NCI-H446 treated with DMSO at 0.1 percent for 48 hours (cell line): ENCODE measurements around the gene LY9.

Experiments used
- DNase-seq: peaks from one replicate; lab custom pipeline; 2025; lab: John Stamatoyannopoulos, UW

LY9 gene, protein sequence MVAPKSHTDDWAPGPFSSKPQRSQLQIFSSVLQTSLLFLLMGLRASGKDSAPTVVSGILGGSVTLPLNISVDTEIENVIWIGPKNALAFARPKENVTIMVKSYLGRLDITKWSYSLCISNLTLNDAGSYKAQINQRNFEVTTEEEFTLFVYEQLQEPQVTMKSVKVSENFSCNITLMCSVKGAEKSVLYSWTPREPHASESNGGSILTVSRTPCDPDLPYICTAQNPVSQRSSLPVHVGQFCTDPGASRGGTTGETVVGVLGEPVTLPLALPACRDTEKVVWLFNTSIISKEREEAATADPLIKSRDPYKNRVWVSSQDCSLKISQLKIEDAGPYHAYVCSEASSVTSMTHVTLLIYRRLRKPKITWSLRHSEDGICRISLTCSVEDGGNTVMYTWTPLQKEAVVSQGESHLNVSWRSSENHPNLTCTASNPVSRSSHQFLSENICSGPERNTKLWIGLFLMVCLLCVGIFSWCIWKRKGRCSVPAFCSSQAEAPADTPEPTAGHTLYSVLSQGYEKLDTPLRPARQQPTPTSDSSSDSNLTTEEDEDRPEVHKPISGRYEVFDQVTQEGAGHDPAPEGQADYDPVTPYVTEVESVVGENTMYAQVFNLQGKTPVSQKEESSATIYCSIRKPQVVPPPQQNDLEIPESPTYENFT

DNA sequence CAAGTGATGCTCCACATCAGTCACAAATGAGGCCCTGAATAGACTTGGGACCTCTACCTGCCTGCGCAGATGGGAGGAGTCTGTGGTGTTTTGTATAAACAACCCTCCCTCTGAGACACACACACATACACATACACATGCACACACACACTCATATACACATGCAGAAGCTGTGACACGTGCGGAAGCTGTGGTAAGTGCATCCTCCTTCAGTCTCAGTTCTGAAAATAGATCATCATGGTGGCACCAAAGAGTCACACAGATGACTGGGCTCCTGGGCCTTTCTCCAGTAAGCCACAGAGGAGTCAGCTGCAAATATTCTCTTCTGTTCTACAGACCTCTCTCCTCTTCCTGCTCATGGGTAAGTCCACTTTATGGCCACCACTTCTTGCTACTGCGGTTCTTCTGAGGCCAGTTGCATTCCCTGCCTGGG lies at the start of gene LY9:
Gene LY9, plus strand, starts transcription at position 224 of the 433 bp plus-strand sequence. Its CDS starts 14 bp downstream, at position 238.
- DNase-seq = no peak

DNA sequence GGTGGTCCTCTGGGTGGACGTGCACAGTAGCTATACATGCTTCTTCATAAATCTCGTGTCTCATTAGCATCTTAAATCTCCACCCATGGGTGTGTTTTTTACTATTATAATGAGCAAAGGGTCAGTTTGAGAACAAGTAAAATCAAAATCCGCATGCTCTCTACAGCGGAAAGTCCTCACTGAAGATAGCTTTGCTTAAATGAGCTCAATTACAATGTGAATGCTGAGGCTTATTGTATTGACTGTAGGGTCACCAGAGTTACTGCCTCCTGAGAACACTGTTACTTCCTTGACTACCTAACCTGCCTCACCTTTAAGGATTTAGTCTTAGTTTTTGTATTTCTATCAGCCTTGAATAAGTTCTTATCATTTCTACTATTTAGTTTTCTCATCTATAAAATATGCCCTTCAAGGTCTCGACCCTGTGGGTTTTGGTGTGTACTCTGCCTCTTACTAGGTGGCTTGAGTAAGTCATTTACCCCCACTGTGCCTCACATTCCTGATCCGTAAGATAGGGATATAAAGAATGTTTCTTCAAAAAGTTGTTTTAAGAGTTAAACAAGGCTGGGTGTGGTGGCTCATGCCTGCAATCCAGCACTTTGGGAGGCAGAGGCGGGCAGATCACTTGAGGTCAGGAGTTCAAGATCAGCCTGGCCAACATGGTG lies 49.0 kb upstream of the LY9 start:
- no peak for DNase-seq

DNA sequence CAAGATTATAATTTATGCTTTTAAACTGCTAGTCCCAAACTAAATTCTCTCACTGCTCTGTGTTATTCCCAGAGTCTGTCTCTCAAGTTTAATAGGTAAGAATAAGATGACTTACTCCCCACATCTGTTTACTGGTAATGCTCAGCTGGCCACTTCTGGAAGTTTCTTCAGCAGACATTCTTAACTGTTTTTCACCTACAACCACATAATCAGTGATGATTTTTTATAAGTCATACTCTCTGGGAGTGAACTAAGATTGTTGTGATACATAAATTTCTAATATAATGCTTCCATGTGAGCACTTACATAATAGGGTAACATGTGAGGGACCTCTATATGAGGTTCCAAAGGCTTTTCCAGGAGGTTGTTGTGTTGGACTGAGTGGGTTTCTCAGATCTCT lies 48.3 kb upstream of the LY9 start:
- no peak for DNase-seq

DNA sequence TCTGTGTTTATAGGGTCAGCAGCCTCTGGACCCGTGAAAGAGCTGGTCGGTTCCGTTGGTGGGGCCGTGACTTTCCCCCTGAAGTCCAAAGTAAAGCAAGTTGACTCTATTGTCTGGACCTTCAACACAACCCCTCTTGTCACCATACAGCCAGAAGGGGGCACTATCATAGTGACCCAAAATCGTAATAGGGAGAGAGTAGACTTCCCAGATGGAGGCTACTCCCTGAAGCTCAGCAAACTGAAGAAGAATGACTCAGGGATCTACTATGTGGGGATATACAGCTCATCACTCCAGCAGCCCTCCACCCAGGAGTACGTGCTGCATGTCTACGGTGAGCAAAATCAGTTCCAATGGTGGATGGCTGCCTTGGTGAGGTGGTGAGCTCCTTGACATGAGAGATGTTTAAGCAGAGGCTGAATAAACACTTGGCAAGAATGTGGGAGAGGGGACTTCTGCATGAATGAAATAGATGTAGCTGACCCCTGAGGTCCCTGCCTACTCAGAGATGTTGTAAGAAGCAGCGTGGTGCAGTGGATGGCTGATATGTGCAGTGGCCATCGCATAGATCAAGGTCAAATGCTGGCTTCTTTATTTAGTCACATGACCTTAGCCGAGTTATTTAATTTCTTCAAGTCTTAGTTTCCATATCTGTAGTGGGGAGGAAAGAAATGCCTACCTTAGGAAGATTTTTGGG lies 47.6 kb upstream of the LY9 start:
- DNase-seq = no peak

DNA sequence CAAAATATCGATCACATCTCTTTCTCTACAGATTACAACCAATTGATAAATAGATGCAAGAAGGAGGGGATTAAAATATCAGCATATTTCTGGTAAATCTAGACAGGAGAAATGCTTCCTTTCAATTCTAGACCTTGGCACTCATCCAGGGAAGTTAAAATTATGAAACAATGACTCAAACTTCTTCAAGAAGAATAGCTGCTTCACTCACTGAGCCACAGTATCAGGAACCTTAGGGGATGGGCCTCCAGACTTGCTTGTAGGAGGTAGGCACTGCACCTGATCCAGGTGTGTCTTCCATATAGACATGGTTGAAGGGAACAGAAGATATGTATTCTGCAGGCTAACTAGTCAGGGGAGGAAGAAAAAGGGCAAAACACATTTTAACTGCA lies 47.1 kb upstream of the LY9 start:
- no peak for DNase-seq

- DNase-seq = no peak
Observed at GRCh38 chr1:160750608-160751007, 45.4 kb upstream of the LY9 start.

- DNase-seq = no peak
Observed at GRCh38 chr1:160752406-160752805, 43.6 kb upstream of the LY9 start.

DNA sequence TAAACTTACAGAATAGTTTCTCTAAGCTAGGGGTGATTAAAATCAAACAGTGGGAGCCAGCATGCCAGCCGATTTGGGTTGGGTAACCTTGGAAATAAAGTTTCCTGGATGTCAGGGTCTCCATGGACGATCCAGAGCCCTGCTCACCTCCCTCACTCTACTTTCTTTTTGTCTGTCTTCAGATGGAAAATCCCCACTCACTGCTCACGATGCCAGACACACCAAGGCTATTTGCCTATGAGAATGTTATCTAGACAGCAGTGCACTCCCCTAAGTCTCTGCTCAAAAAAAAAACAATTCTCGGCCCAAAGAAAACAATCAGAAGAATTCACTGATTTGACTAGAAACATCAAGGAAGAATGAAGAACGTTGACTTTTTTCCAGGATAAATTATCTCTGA lies 43.0 kb upstream of the LY9 start:
- DNase-seq = no peak

DNA sequence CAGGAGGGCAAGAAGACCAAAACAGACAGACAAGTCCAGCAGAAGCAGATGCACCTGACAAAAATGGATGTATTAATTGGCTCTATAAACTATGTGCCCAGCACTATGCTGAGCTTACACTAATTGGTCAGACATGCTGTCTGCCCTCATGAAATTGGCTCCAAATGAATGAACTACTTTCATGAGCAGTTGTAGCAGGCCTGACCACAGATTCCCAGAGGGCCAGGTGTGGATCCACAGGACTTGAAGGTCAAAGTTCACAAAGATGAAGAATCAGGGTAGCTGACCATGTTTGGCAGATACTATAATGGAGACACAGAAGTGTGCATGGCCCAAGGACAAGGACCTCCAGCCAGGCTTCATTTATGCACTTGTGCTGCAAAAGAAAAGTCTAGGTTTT lies 42.4 kb upstream of the LY9 start:
- DNase-seq = no peak

- DNase-seq = no peak
Observed at GRCh38 chr1:160755461-160755860, 40.5 kb upstream of the LY9 start.

DNA sequence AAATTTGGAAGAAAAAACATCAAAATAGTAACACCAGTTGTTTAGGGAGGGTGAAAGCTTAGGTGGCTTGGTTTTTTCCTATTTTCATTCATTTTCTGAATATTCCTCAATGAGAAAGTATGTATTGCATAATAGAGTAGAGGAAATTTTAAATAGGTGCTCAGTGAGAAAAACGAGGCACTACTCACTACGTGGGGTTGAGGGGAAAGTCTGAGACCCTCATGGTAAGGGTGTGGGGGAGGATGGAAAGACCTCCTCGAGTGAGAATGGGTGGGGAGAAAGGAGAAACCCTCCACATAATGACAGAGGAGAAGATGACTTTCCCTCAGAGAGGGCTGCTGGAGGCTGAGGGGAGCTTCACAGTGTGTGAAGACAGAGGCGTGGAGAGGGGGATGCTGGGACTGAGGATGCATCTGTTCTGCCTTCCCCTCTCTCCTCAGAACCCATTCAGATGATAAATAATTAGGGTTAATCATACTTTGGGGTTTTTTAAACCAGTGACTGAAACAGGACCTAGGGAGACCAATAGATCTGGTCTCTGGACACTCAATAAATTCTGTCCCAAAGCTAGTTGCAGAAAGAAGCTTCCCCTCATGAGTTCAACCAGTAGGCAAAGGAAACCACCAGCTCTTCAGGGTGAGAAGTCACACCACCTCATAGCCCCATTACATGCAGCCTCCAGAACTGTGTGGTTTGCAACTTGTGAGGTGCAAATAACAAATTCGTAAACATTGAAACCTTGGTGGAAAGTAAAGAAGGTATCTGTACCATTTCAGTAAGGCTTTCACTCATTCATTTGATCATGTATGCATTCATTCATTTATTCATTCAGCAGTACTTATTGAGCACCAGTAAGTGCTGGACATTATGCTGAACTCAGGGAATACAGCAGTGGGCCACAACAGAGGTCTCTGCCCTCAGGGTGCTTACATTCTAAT lies 39.8 kb upstream of the LY9 start:
- no peak for DNase-seq

DNA sequence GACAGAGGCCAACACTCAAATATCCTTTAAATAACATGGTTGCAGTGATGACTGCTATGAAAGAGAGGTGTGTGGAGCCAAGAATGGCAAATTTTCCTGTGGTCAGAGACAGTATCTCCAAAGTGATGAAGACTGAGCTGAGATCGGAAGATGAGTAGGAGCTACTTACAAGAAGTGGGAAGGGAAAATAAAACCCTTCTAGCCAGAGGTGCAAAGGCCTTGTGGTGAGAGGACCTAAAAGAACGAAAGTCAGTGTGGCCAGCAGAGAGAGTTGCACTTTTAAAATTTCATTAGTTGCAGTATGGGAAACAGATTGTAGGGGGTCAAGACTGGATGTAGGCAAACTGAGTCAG lies 39.1 kb upstream of the LY9 start:
- DNase-seq = no peak

DNA sequence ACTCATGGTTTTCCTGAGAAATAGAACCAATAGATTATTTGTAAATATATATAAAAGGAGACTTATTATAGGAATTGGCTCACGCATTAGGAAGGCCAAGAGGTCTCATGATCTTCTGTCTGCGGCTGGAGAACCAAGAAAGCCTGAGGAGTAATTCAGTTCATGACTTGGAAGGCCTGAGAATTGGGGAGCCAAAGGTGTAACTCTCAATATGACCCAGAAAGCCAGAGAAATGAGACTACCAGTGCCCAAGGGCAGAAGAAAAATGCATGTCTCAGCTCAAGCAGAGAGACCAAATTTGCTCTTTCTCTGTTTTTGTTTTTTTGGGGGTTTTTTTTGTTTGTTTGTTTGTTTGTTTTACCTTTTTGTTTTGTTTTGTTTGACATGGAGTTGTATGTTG lies 37.5 kb upstream of the LY9 start:
- no peak for DNase-seq

DNA sequence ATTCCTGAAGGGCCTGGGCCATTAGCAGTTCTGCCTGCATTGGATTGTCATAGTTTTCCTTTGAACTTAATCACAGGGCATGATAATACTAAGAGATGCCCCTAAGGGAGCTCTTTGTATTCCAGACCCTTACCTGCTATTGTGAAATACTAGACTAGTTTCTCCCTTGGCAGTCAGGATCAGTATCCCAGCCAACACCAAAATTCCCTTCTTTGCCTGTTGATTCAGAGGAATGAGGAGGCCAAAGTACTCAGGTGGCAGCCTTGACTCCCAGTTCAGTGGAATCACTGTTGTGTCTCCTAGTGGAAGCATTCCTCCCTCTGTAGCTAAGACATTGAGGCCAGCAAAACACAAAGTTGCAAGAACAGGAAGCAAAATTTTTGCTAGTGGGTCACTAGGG lies 36.2 kb upstream of the LY9 start:
- DNase-seq = no peak

DNA sequence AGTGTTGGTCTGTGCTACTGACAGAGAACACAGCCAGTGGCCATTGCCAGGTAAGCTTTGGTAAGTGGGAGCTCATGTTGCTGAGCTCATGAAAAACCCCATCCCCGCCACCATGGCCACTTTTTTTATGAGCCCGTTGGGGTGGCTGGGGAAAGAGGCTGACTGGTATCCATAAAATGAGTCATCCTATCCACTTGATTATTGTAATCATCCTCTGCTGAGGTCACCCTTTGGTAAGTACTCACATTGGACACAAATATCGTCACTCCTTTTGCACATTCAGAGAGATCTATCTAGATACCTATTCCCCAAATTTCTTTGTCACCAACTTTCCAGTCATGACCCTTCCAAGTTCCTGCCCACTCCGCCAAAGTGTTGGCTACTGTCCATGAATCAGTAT lies 34.9 kb upstream of the LY9 start:
- no peak for DNase-seq

DNA sequence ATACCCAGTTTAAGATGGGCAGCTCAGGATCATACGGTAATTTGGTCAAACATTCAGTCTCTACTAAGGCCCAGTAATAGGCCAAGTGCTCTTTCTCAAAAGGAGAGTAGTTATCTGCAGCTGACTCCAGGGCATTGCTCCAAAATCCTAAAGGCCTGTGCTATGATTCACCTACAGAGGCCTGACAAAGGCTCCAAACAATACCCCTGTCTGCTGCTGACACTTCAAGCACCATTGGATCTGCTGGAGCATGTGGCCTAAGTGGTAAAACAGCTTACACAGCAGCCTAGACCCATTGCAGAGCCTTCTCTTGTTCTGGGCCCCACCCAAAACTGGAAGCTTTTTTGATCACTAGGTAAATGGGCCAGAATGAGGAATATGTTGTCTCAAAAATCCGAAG lies 34.1 kb upstream of the LY9 start:
- no peak for DNase-seq

DNA sequence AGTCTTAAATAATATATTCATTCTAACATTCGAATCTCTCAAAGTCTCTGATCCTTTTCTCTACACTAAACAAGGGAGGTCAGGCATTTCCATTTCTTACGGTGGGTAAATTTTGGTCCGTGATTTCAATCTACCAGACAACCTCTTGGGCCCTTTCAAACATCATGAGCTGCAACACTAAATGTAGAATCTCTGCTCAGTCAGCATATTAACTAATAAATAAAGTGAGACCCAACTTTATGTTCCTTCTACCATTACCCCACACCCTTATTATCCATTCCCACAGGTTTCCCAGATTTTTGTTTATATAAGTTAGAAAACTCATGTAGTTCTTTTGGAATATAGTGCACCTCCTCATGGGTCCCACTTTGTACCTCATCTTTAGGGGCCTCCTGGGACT lies 32.0 kb upstream of the LY9 start:
- DNase-seq = no peak

DNA sequence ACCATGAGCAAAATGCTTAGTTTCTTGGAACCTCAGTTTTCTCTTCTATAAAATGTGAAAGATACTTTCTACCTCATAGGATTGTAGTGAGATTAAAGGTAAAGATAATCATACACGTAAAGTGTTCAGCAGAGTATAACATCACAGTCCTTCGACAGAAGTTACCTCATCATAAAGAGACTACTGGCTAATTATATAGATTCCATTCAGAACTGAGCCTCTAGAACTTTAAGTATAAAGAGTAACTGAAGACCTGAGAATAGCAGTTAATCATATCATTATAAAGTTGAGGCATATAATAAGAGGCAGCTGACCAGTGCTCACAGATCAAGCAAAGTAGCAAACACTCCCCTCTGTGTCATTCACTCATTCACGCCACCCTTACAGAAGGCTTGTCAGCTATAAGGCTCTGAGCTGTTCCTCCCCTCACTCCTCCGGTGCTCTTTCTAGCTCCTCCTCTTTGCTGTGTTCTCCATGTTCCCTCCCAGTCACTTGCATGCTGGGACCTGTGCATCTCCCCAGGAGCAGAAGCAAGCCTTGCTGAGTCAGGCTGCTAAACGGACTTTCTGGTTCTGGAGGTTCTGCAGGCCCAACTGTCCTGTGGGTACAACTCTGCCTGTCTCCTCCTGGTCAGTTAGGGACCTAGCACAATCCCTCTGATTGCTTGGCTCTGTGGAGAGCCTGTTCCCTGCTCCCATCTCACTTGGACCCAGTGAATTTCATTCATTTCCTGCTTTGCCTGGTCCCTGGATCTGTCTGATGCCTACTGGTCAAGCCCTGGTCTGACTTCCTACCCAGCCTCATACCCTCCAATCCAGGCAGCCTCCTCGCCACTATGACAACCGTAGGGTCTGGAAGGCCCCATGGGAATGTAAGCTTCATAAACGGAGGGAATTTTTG lies 28.3 kb upstream of the LY9 start:
- no peak for DNase-seq

DNA sequence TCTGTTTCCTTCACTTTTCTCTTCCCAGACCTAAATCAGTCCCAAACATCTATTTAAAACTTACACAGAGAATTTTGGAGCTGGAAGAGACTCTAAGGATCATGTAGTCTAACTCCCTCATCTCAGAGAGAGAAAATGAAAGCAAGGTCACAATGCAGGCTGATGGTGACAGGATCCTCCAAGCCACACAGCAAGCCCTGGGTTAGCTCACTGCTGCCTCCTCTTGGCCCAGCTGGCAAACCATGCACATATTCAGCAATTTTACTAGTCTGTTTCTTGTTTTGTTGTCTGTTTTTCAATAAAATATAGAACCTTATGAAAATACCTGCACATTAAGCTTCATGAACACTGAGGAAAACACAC lies 27.7 kb upstream of the LY9 start:
- DNase-seq = no peak

DNA sequence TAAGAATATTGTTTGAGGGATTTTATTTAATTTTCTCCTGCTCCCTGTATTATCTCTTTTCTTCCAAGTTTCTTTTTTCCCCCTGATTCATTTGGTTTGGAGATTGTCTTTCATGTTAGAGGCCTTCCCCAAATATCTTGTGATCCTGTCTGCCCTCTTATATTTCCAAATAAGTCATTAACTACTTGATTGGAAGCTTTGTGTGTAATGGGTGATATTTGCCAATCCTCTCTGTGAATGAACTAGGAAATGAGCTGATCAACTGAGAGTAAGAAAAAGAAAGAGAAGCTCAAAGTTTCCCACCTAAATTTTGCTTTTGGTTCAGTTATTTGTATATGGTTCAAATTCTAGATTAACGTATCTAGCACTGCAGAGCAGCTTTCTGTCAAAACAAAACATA lies 23.6 kb upstream of the LY9 start:
- no peak for DNase-seq

- DNase-seq = no peak
Observed at GRCh38 chr1:160773093-160773492, 22.9 kb upstream of the LY9 start.
